MCF 10A (cell line): ENCODE results near the gene ALDH3A1. TPM values are rescaled to one million over a fixed set of nuclear protein-coding genes. Genes with fewer than 3 reads are reported as not detected.

ENCODE experiments used
- BruUV-seq: library from RNA; stranded (reverse); fragments of 400-500 nt; replicated peaks from 2 replicates; lab custom pipeline; 2021; lab: Mats Ljungman, UMichigan
- CTCF ChIA-PET: fragments of 300-600 bp; sonication (Branson Sonifier 250); formaldehyde crosslinking; extraction: SDS; loops from one replicate; lab custom pipeline; 2021; ENCODE audit warnings: antibody characterized with exemption, inconsistent platforms; lab: Yijun Ruan, JAX
- POLR2A ChIA-PET: fragments of 300-600, 350-650 bp; sonication (Branson Sonifier 250); formaldehyde crosslinking; extraction: SDS; loops from one replicate; lab custom pipeline; 2020; ENCODE audit warnings: antibody characterized with exemption, inconsistent platforms; lab: Yijun Ruan, JAX
- DNase-seq: peaks from one replicate; pipeline ENCODE4 v3.0.0-alpha.2; 2018; ENCODE audit not compliant: unreplicated experiment
- H3K27ac Mint-ChIP-seq: one replicate; pipeline ENCODE4 v1.8.0; 2022; ENCODE audit warnings: mild to moderate bottlenecking, low read depth, mixed read lengths; ENCODE audit not compliant: unreplicated experiment
- H3K27me3 Mint-ChIP-seq: one replicate; pipeline ENCODE4 v1.8.0; 2022; ENCODE audit warnings: mixed read lengths; ENCODE audit not compliant: insufficient read depth, unreplicated experiment
- H3K36me3 Mint-ChIP-seq: one replicate; pipeline ENCODE4 v1.8.0; 2022; ENCODE audit warnings: mild to moderate bottlenecking, moderate library complexity, mixed read lengths; ENCODE audit not compliant: insufficient read depth, unreplicated experiment
- H3K4me1 Mint-ChIP-seq: one replicate; pipeline ENCODE4 v1.8.0; 2022; ENCODE audit warnings: mixed read lengths; ENCODE audit not compliant: insufficient read depth, unreplicated experiment
- H3K4me3 Mint-ChIP-seq: one replicate; pipeline ENCODE4 v1.8.0; 2022; ENCODE audit warnings: mild to moderate bottlenecking, moderate library complexity, mixed read lengths; ENCODE audit not compliant: unreplicated experiment
- H3K9me3 Mint-ChIP-seq: one replicate; pipeline ENCODE4 v1.8.0; 2022; ENCODE audit warnings: mixed read lengths; ENCODE audit not compliant: unreplicated experiment
- intact Hi-C: fragments of 100-400 bp; cut with micrococcal nuclease; formaldehyde crosslinking; loops from 2 replicates; pipeline ENCODE4 v1.14.1; 2022
- total RNA-seq: library from RNA; stranded (reverse); gene quantifications from 2 replicates; pipeline ENCODE4 v1.2.3, GENCODE V29; 2022
- TF ChIP-seq, protein P1 (sequence below): fragments of 200-600 bp; IDR thresholded peaks from one replicate; pipeline ENCODE4 v1.8.0; 2022; ENCODE audit warnings: antibody characterized with exemption, mild to moderate bottlenecking; ENCODE audit not compliant: unreplicated experiment

The ALDH3A1 gene
- total RNA-seq, 1 experiment from 2014 or later: 13.4 TPM

DNA sequence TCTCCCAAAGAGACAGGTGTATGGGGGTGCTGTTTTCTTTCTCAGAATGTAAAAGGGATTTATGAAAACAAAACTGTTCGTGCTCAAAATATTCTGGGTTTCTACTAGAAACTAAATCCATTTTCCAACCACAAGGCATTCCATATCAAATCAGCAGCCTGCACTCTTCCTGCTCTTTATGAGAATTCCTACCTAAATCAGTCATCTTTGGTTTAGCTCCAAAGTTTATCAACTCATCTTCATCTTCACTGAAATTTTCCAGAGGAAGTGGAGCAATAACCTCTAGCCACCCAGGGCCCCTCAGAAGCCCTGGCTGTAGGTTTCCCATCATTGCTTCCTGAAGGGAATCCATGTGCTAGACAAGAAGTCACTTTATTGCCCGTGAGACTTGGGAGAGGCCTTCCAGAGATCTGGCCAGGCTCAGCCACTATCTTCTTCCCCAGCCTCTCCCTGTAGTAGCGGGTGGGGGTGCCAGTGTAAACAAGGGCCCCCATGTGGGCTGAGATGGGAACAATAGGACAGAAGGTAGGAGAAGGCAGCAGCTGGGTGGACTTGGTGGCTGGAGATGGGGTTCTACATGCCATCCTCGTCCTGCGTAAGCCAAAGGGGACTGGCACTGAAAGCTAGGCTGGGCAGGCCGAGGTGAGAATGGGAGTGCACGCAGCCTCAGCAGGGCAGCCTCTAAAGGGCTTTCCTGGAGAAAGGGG lies 22.0 kb upstream of the ALDH3A1 start:
- Mint-ChIP-seq H3K36me3 (peaks cover 2% of the 10 kb centered on the region), H3K27me3 (no peaks in the 10 kb centered on the region), H3K27ac (no peak overlapping the region), H3K9me3 (no peaks in the 10 kb centered on the region), H3K4me1 (peaks cover 5% of the 10 kb centered on the region), H3K4me3 (no peak overlapping the region)
- BruUV-seq: no TSS peak
- intact Hi-C loops: loop anchor here (5.0 kb wide), 2 partner anchors 53 to 323 kb away; partner anchors contain the start of gene SLC47A2
- TF ChIP-seq, protein P1, sequence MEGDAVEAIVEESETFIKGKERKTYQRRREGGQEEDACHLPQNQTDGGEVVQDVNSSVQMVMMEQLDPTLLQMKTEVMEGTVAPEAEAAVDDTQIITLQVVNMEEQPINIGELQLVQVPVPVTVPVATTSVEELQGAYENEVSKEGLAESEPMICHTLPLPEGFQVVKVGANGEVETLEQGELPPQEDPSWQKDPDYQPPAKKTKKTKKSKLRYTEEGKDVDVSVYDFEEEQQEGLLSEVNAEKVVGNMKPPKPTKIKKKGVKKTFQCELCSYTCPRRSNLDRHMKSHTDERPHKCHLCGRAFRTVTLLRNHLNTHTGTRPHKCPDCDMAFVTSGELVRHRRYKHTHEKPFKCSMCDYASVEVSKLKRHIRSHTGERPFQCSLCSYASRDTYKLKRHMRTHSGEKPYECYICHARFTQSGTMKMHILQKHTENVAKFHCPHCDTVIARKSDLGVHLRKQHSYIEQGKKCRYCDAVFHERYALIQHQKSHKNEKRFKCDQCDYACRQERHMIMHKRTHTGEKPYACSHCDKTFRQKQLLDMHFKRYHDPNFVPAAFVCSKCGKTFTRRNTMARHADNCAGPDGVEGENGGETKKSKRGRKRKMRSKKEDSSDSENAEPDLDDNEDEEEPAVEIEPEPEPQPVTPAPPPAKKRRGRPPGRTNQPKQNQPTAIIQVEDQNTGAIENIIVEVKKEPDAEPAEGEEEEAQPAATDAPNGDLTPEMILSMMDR: no peak
- POLR2A ChIA-PET: no interaction called here
- CTCF ChIA-PET: interaction anchor here (0.6 to 4.5 kb wide), 3 partner anchors 15 to 109 kb away, joined by 3 to 41 read pairs (median 3); no protein-coding TSS in a partner anchor
- no peak for DNase-seq

DNA sequence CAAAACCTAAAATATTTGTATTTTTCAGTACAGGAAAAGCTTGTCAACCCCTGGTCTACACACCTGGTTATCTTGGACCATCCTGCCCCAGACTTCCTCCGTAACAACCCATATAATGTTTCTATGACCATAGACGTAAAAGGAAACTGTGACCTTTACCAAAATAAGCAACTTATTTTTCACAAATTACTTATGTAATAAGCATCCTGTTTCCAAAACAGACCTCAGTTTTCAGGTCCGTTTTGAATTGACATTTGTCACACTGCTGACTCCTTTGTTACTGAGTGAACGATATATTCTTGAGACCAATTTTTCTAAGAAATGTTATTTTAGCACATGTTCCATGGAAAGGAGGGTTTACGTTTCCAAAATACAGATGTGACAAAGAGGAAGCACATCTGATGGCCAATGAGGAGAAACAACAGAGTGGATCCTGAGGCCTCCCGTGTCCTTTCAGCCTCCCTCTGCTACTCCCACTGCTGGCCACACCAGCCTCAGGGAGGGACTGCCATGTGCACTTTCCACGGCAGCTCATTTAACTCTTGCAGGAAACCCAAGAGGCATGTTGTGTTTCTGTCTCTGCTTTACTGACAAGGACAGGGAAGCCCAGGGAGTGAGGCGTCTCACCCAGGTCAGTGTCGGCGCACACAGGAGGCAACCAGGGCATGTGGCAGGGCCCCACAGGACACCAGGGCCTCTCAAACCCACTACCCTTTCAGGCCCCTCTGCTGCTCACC lies 20.1 kb upstream of the ALDH3A1 start:
- H3K4me1 Mint-ChIP-seq: peaks cover 5% of the 10 kb centered on the region
- no peak for DNase-seq
- no peak overlapping the region for H3K4me3 Mint-ChIP-seq
- CTCF ChIA-PET: interaction anchor here (0.6 to 7.9 kb wide), 6 partner anchors 10 to 256 kb away, joined by 3 to 120 read pairs (median 21); no protein-coding TSS in a partner anchor
- TF ChIP-seq, protein P1: no peak
- BruUV-seq: no TSS peak
- no peaks in the 10 kb centered on the region for H3K9me3 Mint-ChIP-seq
- H3K36me3 Mint-ChIP-seq: no peaks in the 10 kb centered on the region
- H3K27ac Mint-ChIP-seq: no peak overlapping the region
- intact Hi-C loops: loop anchor here (5.0 kb wide), 2 partner anchors 51 to 321 kb away; partner anchors contain the start of gene SLC47A2
- H3K27me3 Mint-ChIP-seq: no peaks in the 10 kb centered on the region
- POLR2A ChIA-PET: interaction anchor here (0.6 to 2.2 kb wide), 3 partner anchors 120 to 419 kb away, joined by 3 to 10 read pairs (median 3); partner anchors contain the start of gene ALDH3A2

DNA sequence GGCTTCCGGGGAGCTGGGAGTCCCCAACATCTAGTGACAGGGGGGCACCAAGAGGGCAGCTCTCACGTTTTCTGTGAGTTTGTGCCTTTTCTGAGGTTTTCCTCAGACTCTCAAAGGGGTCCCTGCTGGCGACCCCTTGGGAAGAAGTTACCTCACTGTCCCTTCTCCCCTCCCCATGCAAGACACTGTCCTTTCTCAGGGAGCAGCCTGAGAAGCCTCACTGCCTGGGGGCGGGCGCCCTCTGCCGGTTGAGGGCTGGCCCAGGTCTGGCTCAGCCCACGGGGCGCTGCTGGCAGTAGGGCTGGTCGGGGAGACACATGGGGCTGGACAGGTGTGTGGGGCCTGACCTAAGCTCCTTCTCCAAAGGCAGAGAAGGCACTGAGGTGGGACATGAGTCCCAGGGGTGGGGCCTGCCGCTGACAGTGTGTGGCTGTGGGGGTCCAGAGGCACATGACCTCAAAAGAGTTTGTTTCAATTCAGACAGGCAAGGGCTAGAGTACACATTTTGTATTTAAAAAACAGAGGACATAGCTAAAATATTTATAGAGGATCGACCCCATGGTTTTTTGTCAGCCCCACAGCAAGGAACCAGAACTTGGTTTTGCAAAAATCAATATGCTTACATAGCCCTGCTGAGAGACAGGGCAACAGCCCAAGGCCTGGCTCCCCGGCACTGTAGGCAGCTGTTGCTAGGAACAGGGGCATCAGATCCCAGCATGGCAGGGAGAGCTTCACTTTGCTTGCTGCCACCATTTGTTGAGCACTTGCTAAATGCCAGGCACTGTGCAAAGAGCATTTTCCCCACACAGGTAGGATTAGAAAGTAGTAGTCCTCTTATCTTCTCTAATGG lies 18.5 kb upstream of the ALDH3A1 start:
- peak; percentile 74 for DNase-seq
- ChIA-PET CTCF (interaction anchor here (0.5 to 7.9 kb wide), 45 partner anchors 12 to 1390 kb away, joined by 3 to 120 read pairs (median 5); partner anchors contain the start of genes ALDH3A2, B9D1 and SLC47A2), POLR2A (interaction anchor here (0.9 to 2.2 kb wide), 6 partner anchors 39 to 404 kb away, joined by 3 to 10 read pairs (median 5); partner anchors contain the start of genes ALDH3A2 and B9D1)
- BruUV-seq: no TSS peak
- intact Hi-C loops: loop anchor here (1.0 to 5.0 kb wide), 4 partner anchors 49 to 404 kb away; partner anchors contain the start of genes B9D1 and SLC47A2
- no peaks in the 10 kb centered on the region for H3K27me3 Mint-ChIP-seq
- no peak overlapping the region for H3K4me3 Mint-ChIP-seq
- no peaks in the 10 kb centered on the region for H3K9me3 Mint-ChIP-seq
- H3K27ac Mint-ChIP-seq: no peak overlapping the region
- TF ChIP-seq, protein P1: peak; percentile 99
- no peaks in the 10 kb centered on the region for H3K36me3 Mint-ChIP-seq
- peaks cover 5% of the 10 kb centered on the region for H3K4me1 Mint-ChIP-seq
